ENCODE measurements around the gene P2RX6.

P2RX6 gene

GRCh38 chr22:20980523-20980922, 34.4 kb upstream of the P2RX6 start:
- DNase-seq = no peak

DNA sequence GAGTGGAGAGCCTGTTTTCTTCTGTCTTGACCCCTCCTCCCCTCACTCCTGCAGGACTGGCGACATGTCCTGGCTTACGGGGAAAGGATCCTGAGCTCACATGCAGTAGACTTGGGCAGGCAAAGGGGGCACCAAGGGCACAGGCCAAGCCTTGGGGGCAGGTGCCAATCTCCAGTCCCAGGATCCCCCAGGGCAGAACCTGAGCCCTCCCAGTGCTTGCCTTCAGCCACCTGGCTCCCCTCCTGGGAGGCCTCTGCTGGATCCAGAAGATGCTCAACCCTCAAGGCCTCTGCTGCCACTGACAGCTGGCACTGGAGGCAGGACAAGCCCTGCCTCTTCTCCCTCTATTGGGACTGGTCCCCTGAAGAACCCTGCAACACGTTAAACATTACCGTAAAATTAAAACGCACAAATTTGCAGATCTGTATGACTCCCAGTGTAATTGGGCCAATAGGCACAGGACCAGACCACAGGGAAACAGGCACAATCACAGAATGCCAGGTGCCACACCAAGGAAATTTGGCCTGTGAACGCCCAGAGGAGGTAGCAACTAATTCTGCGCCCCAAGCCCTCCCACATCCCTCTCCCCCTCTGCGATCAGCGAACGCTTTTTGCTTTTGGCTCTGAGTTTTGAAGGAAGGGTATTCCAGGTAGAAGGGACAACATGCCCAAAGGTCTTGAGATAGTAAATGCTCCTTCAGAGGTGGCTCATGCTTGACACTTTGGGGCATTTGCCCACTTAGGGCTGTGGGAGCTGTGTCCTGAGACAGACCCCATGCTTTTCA, 33.8 kb upstream of the P2RX6 start:
- no peak for DNase-seq

DNA sequence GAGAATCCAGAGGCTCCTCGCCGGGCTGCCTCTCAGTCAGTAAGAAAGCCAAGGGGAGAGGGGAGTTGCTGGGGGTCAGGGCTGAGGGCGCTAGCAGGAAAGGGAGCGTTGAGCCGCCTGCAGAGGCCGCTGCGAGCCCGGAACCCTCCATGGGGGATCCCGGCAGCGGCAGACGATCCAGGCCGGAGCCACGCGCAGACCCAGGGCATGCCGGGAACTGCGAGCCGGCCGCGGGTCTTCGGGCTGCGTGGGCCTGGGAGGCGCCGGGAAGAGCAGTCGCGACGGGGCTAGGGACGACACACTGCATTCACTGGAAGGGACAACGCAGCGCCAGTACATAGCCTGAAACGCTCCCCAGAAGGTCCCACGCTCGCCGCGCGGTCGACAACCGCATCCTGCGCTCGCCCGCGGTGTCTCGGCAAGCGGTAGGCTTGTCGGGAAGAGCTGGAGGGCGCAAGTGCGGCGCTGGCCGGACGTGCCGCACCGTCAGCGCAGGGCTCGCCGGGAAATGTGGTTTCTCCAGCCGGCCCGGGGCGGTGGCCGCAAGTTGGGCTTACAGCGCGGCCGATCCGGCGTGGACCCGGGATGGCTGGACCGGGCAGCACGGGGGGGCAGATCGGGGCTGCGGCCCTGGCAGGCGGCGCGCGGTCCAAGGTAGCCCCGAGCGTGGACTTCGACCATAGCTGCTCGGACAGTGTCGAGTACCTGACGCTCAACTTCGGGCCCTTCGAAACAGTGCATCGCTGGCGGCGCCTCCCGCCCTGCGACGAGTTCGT, 33.0 kb upstream of the P2RX6 start, which contains the start of gene LZTR1:
Gene LZTR1 (plus strand): TSS at position 511 of the 776 bp plus-strand sequence. CDS start 75 bp downstream, at position 586.
- peak; percentile 89 for DNase-seq

DNA sequence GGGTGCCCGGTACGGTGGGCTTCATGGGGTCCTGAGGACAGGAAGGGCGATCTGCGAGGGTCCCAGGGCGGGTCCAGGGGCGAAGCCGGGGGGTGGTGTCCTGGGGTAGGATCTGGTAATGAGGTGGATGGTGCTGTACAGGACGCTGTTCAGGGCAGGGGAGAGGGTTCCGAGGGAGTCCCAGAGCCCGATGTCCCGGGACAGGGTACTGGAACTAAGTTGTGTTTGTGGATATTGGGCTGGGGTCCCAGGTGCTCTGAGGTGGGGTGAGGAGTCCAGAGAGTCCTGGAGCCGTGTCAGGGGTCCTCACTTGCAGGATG, 32.4 kb upstream of the P2RX6 start:
- DNase-seq = no peak

- DNase-seq = no peak
Measured at GRCh38 chr22:20983081-20983771, 31.7 kb upstream of the P2RX6 start.

DNA sequence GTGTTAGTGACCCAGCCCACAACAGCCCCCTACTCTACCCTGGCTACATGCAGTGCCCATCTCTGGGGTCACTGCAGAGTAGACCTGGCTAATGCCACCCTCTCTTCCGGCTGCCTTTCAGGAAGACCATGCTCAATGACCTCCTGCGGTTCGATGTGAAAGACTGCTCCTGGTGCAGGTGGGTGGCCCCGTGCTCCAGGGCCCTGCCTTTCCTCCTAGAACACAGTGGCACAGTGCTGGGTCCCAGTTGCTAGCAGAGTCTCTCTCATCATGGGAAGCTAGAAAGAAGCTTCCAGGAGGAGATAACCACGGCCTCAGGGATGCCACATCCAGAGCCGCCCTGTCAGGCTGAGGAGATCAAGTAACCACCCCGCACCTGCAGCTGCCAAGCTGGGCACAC, 29.2 kb upstream of the P2RX6 start:
- DNase-seq = no peak

GRCh38 chr22:20986365-20986764, 28.6 kb upstream of the P2RX6 start:
- DNase-seq = no peak

GRCh38 chr22:20987375-20987774, 27.6 kb upstream of the P2RX6 start:
- DNase-seq = no peak

GRCh38 chr22:20988573-20989322, 26.2 kb upstream of the P2RX6 start:
- DNase-seq = no peak

DNA sequence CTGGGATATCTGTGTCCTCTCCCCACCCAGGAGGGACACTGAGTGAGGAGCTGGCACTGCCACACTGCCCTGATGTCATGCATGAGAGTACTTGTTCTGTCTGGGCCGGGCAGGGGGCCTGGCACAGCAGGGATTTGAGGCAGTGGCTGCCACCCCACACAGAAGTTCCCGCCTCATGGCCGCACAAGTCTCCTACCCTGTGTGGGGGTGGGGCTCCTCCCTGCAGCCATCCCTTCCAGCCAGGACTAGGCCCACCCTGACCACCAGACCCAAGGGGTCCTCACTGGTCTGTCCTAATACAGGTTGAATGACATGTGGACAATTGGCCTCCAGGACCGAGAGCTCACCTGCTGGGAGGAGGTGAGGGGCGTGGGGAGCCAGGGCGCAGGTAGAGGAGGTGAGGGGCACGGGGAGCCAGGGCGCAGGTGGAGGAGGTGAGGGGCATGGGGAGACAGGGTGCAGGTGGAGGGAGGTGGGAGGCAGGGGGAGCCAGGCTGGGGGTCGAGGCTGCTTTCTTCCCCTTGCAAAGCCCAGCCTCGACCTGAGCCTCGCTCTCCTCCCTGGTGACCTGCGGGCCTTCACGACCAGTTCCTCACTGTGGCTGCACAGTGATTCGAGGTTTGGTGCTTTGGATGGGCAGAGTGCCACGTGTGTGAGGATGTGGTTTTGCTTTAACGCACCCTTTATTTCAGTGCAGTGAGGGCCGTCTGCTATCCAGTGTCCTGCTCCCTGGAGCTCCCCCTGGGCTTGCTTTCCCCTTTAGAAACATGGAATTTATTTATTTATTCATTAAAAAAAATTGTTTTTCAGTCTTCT, 25.4 kb upstream of the P2RX6 start:
- DNase-seq = no peak

GRCh38 chr22:20990184-20991180, 24.5 kb upstream of the P2RX6 start:
- DNase-seq = no peak

- no peak for DNase-seq
Measured at GRCh38 chr22:20991252-20992055, 23.5 kb upstream of the P2RX6 start.

DNA sequence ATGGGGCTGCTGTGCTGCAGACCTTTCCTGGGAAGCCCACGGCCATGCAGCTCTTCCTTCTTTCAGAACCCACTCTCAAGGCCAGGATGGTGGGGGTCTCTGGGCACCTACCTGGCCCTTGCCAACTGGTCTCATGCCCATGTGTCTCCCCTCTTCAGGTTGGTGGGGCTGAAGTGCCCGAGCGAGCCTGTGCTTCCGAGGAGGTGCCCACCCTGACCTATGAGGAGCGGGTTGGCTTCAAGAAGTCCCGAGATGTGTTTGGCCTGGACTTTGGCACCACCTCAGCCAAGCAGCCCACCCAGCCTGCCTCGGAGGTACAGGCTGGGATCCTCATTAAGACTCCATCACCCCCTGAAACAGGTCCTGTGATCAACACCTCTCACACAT, 22.9 kb upstream of the P2RX6 start:
- DNase-seq = no peak

DNA sequence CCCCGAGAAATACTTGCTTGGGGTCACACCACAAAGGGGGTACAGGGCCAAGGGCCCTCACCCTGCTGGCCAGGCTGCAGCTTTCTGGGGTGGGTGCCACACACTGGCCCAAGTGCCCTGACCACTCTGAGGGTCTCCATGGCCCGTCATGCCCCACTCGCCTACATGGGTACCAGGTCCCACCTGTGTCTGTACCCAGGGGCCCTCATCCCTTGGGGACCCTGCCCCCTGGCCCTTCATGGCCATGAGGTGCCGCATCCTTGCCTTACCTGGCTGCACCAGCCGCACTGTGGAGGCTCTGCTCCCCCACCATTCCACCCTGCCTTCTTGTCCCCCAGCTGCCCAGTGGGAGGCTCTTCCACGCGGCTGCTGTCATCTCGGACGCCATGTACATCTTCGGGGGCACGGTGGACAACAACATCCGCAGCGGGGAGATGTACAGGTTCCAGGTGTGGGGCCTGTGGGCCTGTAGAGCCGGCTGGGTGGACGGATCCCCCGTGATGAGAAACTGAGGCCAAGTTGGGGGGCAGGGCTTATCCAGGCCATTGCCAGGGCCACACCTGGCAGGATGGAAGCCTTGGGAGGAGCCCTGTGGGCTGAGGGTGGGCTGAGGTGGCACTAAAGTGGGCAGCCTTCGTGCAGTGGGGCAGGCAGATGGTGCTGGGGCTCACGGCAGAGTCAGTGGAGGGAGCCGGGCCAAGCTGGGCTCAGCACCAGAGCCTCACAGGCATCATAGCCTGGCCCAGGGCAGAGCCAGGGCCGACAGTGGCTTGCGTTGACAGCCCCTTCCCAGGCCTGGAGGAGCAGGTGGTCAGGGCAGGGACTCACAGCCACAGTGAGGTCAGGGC, 22.3 kb upstream of the P2RX6 start:
- no peak for DNase-seq

GRCh38 chr22:20993304-20994127, 21.4 kb upstream of the P2RX6 start:
- DNase-seq = no peak

GRCh38 chr22:20994128-20994901, 20.6 kb upstream of the P2RX6 start:
- no peak for DNase-seq

DNA sequence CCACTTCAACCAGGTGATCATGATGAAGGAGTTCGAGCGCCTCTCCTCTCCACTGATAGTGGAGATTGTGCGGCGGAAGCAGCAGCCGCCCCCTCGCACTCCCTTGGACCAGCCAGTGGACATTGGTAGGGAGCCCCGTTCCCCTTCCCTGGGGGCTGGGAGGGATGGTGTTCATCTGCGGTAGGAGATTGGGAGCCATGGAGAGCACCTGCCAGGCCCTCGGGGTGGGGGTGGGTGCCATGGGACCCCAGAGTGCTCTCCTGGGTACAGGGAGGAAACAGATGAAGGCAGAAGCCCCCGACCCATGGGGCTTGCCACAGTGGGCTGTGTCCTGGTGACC, 20.1 kb upstream of the P2RX6 start:
- DNase-seq = no peak

All from islet precursor cell (in vitro differentiated cells).